ENCODE measurements around the gene GBP5.
"Not testable (repeated sequence)": the region's sequence is repeated elsewhere in the genome, so short reads cannot be mapped to it uniquely, and the experiment has no call there.

Gene GBP5

GRCh38 chr1:89280766-89281165, 8.1 kb upstream of the GBP5 start:
- no peak for DNase-seq

DNA sequence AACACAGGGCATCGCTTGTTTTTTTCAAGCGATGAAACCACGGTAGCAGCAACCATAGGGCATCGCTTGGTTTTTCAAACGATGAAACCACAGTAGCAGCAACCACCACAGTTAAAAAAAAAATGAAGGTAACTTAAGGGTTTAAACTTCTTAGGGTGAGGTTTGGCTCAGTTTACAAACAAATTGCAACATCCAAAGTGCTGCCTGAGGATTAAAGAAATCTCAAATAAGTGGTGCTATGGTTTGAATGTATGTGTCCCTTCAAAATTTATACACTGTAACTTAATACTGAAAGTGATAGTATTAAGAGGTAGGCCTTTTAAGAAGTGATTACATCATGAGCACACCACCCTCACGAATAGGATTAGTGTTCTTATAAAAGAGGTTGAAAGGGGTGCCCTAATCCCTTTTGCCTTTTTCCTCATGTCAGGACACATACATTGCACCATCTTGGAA, 6.4 kb upstream of the GBP5 start:
- no peak for DNase-seq

DNA sequence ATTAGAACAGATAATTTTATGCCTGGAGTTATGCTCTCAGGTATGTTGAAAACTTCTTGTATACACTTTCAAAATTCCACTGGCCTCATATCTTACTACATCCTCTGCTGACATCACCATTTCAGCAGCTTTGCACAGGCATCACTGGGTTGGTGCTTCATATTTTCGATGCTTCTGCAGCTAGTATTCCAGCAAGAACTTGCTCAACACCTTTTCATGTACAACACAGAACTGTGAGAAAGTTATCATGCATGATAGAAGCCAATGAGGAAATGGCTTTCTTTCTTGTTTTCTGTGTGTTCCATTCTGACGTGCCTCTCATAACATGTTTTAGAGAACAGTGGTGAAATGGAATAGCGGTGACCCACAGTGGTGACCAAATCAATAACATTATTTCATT, 5.1 kb upstream of the GBP5 start:
- DNase-seq: no peak

- DNase-seq: no peak
Observed at GRCh38 chr1:89276690-89277089, 4.0 kb upstream of the GBP5 start.

GRCh38 chr1:89274411-89274857, 1.8 kb upstream of the GBP5 start:
- no peak for DNase-seq

DNA sequence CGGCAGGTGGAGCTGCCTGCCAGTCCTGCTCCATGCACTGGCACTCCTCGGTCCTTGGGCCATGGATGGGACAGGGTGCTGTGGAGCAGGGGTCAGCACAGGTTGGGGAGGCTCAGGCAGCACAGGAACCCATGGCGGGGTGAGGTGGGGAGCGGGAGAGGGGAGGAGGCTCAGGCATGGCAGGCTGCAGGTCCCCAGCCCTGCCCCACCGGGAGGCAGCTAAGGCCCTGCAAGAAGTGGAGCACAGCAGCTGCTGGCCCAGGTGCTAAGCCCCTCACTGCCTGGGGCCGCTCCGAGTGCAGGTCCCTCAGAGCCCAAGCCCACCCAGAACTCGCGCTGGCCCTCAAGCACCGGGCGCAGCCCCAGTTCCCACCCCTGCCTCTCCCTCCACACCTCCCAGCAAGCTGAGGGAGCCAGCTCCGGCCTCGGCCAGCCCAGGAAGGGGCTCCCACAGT, 691 bp upstream of the GBP5 start:
- no peak for DNase-seq

GRCh38 chr1:89271341-89272015, 1.2 kb downstream of the GBP5 start:
- DNase-seq: no peak

GRCh38 chr1:89270423-89270822, 2.2 kb downstream of the GBP5 start:
- no peak for DNase-seq

- DNase-seq: no peak
Observed at GRCh38 chr1:89269277-89269676, 3.4 kb downstream of the GBP5 start.

- DNase-seq: no peak
Observed at GRCh38 chr1:89262643-89263042, 10.0 kb downstream of the GBP5 start.

GRCh38 chr1:89261926-89262515, 10.6 kb downstream of the GBP5 start:
- no peak for DNase-seq

GRCh38 chr1:89260566-89261255, 11.9 kb downstream of the GBP5 start:
- DNase-seq: no peak

DNA sequence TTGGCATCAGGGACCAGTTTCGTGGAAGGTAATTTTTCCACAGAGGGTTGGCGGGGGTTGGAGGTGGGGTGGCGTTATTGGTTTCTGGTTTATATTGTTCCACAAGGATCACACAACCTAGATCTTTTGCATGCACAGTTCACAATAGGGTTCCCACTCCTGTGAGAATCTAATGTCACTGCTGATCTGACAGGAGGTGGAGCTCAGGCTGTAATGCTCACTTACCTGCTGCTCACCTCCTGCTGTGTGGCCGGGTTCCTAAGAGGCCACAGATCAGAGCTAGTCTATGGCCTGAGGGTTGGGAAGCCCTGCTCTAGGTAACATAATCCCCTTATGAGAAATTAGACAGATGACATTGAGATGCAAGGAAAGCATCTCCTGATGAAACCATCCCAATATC, 12.6 kb downstream of the GBP5 start:
- no peak for DNase-seq

- DNase-seq: no peak
Observed at GRCh38 chr1:89259283-89259971, 13.2 kb downstream of the GBP5 start.

DNA sequence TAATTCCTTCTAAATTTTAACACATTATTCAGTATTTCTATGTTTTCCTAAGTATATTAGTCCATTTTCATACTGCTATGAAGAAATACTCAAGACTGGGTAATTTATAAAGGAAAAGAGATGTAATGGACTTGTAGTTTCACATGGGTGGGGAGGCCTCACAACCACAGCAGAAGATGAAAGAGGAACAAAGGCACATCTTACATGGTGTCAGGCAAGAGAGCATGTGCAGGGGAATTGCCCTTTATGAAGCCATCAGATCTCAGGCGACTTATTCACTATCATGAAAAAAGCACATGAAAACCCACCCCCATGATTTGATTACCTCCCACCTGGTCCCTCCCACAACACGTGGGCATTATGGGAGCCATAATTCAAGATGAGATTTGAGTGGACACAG, 15.6 kb downstream of the GBP5 start:
- no peak for DNase-seq

GRCh38 chr1:89255581-89255980, 17.1 kb downstream of the GBP5 start:
- not testable (repeated sequence) for DNase-seq

DNA sequence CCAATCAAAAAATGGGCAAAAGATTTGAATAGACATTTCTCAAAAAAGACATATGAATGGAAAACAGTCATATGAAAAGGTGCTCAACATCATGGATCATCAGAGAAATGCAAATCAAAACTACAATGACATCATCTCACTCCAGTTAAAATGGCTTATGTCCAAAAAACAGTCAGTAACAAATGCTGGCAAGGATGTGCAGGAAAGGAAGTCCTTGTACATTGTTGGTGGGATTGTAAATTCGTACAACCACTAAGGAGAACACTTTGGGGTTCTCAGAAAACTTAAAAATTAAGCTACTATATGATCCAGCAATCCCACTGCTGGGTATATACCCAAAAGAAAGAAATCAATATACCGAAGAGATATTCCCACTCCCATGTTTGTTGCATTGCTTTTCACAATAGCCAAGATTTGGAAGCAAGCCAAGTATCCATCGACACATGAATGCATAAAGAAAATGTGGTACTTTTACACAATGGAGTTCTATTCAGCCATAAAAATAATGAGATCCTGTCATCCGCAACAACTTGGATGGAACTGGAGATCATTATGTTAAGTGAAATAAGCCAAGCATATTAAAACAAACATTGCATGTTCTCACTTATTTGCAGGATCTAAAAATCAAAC, 17.9 kb downstream of the GBP5 start:
- no peak for DNase-seq

- DNase-seq: no peak
Observed at GRCh38 chr1:89243046-89243445, 29.6 kb downstream of the GBP5 start.
